SK-MEL-5 (cell line): Measurements from ENCODE around the gene DENND1A. TPM values are rescaled to one million over a fixed set of nuclear protein-coding genes. Genes with fewer than 3 reads are reported as not detected.

Source experiments
- DNase-seq: peaks from one replicate; pipeline ENCODE4 v3.0.0-alpha.2; 2016; ENCODE audit warnings: low read depth, low spot score
- in situ Hi-C: cut with HindIII; loops from 2 replicates; pipeline ENCODE4 v1.10.0; 2016; ENCODE audit warnings: low sequenced_read_pairs, high pct_unique_total_duplicates, low pct_unique_long_range_greater_than_20kb
- total RNA-seq: library from RNA; depleted of rRNA; stranded (reverse); fragments of >200 nt; shearing (Covaris generic); gene quantifications from 2 replicates; pipeline ENCODE4 v1.2.3, GENCODE V29; 2014

Gene DENND1A
- total RNA-seq, 1 experiment from 2014 or later, result 30.4 TPM

- DNase-seq, result no peak
- in situ Hi-C loops, result no loop called here
These were observed 346.3 kb downstream of the DENND1A start for GRCh38 chr9:123583646-123584045.

DNA sequence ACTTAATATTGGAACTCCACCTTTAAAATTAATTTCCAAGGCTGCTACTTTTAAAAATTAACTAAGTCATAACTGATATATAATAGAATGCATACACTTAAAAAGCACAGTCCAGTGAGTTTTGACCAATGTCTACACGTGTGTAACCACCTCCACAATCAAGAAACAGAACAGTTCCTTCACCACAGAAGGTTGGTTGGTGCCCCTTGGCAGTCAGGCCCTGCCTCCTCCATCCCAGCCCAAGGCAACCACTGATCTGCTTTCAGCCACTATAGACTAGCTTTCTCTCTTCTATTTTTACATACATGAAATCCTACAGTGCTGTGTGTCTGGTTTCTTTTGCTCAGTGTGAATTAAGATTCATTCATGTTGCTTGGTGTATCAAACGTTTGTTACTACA lies 358.7 kb downstream of the DENND1A start:
- in situ Hi-C loops, result no loop called here
- DNase-seq, result no peak

GRCh38 chr9:123568691-123569688 lies 360.9 kb downstream of the DENND1A start:
- peak; percentile 99 for DNase-seq
- in situ Hi-C loops, result no loop called here

DNA sequence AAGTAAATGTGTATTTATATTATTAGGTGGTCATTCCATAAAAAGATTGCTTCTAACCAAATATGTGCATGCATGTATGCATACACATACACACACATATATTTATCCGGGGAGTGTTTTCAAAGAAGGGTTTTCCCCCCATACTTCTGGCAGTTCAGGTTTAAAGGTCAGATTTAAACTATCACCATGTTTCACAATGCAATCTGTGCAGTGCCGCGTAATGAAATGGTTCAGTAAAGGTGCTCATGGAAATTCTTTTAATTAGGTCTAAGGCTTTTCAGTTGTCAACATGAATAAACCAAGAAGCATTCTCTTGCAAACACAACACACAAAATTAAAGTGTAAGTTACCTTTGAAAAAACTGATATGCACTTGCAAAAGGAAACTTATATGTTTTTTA lies 362.9 kb downstream of the DENND1A start:
- in situ Hi-C loops, result no loop called here
- DNase-seq, result no peak

- no peak for DNase-seq
- in situ Hi-C loops, result no loop called here
These were observed 365.3 kb downstream of the DENND1A start for GRCh38 chr9:123564652-123565051.

DNA sequence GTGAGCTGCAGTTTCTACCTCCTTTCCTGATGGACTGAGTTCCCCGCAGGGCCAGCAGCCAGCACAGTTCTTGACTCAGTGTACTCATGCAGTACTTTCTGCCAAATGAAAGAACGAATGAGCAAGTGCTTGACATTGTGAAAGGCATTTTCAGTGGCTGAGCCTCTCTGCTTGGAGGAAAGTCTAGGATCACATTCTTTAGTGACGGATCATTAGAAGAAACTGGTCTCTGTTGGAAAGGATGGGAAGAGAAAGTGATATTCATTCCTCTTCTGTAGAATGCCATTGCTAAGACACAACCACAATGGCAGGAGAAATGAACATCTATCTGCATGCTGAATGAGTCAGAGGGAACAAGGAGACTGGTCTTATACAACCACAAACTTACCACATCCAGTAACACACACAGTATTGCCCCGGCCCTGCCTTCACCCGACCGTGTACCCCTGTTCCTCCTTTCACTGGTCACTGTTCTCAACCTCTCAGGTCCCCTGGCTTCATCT lies 367.0 kb downstream of the DENND1A start:
- DNase-seq, result peak; percentile 24
- in situ Hi-C loops, result no loop called here

GRCh38 chr9:123561046-123561445 lies 368.9 kb downstream of the DENND1A start:
- in situ Hi-C loops, result no loop called here
- no peak for DNase-seq

- DNase-seq, result no peak
- in situ Hi-C loops, result no loop called here
These were observed 373.2 kb downstream of the DENND1A start for GRCh38 chr9:123556464-123557435.

DNA sequence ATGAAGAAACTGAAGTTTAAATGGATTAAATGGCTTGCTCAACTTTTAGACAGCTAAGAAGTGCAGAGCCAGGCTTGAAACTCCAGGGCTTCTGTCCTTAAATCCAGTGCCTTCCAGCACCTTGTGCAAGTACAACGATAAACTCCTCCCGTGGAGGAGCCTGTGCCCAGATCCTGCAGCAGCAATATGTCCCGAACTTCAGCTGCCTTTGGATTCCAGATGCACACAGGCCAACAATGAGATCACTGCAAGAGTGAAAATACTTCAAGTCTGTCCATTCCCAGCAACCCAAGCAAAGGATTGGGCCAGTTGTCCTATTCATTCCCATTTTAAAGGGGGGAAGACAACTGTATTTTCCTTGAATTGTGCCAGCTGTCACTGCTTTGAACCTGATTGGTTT lies 374.3 kb downstream of the DENND1A start:
- DNase-seq, result no peak
- in situ Hi-C loops, result no loop called here

DNA sequence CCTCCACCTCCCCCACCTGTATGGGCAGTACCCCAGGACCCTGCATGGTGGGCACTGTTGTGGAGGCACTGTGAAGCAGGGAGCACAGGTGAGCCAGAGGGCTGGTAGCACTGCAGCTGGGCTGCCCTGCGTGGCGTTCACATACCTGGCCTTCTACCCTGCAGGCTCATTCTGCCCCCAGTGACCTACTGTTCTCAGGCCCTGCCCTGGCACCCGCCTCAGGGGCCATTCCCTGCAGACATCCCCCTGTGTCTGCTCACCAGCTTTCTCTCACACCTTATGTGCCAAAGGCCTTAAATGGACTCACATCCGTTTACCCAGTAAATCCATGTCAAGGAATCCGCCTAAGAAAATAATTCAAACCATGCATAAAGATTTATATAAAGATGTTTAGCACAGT lies 377.4 kb downstream of the DENND1A start:
- in situ Hi-C loops, result no loop called here
- no peak for DNase-seq

- in situ Hi-C loops, result no loop called here
- no peak for DNase-seq
These were observed 378.2 kb downstream of the DENND1A start for GRCh38 chr9:123551734-123552133.

GRCh38 chr9:123550797-123551196 lies 379.1 kb downstream of the DENND1A start:
- in situ Hi-C loops, result no loop called here
- peak; percentile 27 for DNase-seq

- DNase-seq, result peak; percentile 28
- in situ Hi-C loops, result no loop called here
These were observed 379.9 kb downstream of the DENND1A start for GRCh38 chr9:123550012-123550411.

DNA sequence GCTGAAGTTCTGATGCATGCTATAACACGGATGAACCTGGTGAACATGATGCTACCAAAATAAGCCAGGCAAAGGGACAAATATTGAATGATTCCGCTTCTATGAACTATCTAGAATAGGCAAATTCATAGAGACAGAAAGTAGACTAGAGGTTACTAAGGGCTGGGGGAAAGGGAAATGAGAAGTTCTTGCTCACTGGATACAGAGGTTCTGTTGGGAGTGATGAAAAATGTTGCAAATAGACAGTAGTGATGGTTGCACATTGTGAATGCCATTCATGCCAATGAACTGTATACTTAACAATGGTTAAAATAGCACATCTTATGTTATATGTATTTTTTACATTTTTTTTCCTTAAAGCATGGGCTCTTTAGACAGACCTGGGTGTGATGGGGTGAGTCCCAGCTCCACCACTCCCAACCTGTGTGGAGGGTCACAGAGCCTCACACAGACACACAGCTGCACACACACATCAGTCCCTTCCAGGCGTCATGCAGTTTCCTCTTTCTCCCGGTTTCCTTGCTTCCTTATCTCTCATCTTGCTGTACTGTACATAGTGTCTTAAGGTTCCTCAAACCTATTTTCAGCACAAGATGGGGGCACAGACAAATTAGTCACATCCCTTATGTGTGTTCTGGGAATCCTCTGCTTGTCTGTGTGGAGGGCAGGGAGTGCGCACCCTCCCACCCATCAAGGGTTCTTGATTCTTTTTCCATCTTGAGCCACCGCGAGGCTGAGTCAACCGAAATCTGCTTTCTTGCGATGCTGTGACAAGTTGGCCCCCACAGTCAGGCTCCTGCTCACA lies 381.0 kb downstream of the DENND1A start:
- in situ Hi-C loops, result no loop called here

DNA sequence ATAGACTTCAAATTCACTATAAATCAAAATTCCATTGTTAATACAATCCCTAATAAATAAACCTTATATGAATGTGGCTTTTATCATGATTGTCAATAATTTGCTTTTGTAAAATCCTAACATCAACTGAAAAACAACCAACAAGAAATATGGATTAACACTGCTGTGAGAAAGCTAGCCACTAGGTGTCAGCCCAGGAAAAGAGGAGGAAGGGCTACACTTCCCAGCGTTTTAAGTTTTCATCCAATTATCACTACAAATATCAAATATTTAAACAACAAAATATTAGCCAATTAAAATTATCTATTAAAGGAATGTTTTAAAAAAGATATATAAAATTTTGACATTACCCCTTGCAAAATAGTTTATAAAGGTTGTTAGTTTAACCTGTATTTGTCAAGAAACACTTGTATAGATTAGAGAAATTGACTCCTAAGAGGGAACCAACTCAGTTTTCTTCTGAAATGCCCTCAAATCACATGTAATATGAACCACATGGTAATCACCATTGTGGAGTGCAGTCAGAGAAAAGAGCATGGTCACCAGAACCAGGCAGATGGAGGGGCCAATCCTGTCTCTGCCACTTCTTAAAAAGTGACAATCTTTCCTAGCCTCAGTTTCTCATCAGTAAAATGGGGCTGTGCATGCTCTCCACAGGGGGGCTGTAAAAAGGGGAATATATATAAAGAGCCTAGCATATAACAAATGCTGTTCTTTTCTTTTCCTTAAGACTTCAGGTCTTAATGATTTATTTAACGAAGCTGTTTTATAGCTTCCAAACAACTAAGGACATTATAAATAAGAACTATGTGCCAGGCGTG lies 385.7 kb downstream of the DENND1A start:
- in situ Hi-C loops, result no loop called here
- DNase-seq, result peak; percentile 68

More for the DNA sequence above, 381.0 kb downstream of the DENND1A start:
- no peak for DNase-seq

- DNase-seq, result no peak
- in situ Hi-C loops, result no loop called here
These were observed 386.4 kb downstream of the DENND1A start for GRCh38 chr9:123543492-123543891.
